ENCODE results near the gene PDZD7. TPM values are rescaled to one million over a fixed set of nuclear protein-coding genes. Genes with fewer than 3 reads are reported as not detected.

The PDZD7 gene
- total and polyA plus RNA-seq, 9 of the 15 experiments (the other 6 are each of a cell fraction or from before 2014, with no cell fraction given): 0.04 to 0.24 (median 0.08) TPM; not detected in 3

- Histone ChIP-seq H3K9me1 (ENCODE audit: control insufficient read depth, insufficient read depth, low read length) (no peaks in the 10 kb centered on the region), H3K4me3 (no peak overlapping the region), H3K9ac (ENCODE audit: insufficient read depth in 1 of 2, low read depth in 2 of 2, low read length in 2 of 2) (peak overlapping the region; percentile 46 to 87), H3K79me2 (ENCODE audit: control insufficient read depth, insufficient read depth, low read length) (peaks cover under 1% of the 10 kb centered on the region; the same call in 2 of the 3 replicates), H3K4me2 (ENCODE audit: insufficient read depth, low read length) (peak overlapping the region; percentile 70), H4K20me1 (replicated peaks; ENCODE audit: control insufficient read depth, insufficient read depth, low read length) (no peaks in the 10 kb centered on the region), H3K4me1 (replicated peaks in 1 of 2; ENCODE audit: control insufficient read depth in 2 of 2, insufficient read depth in 2 of 2, low read length in 2 of 2) (peaks cover 8 to 25% of the 10 kb centered on the region in 2 experiments; a peak in 4 of 5 replicates), H3K27ac (ENCODE audit: extremely low read depth, low read depth, low read length) (no peak overlapping the region), H3K36me3 (ENCODE audit: control insufficient read depth, insufficient read depth, low read length) (peaks cover 7% of the 10 kb centered on the region; the same call in 2 of the 3 replicates), H3K27me3 (ENCODE audit: control insufficient read depth in 2 of 2, insufficient read depth in 2 of 2, low read length in 2 of 2) (no peaks in the 10 kb centered on the region), H2AFZ (ENCODE audit: low read depth, low read length) (peak overlapping the region; percentile 79), H3K9me3 (replicated peaks; ENCODE audit: control insufficient read depth, insufficient read depth, low read depth, low read length) (no peaks in the 10 kb centered on the region)
- in situ Hi-C loops (cut with MboI): no loop called here
- ATAC-seq (peak; percentile 97), DNase-seq (ENCODE audit: extremely low read depth in 1 of 4, low spot score in 3 of 4) (peak; percentile 75 to 82 (median 78)), FAIRE-seq (no peak)
- WGBS (ENCODE audit: insufficient coverage, low coverage, missing lambda C conversion rate): 56% methylated on average over 7 of the region's 42 CpGs
- ChIA-PET POLR2A (interaction anchor here (0.8 to 1.1 kb wide), 3 partner anchors 9 to 14 kb away, joined by 3 read pairs; no protein-coding TSS in a partner anchor), CTCF (ENCODE audit: low intra/inter-chr PET ratio) (interaction anchor here (0.7 to 1.9 kb wide), 5 partner anchors 9 to 93 kb away, joined by 3 to 20 read pairs (median 4); no protein-coding TSS in a partner anchor)
- BruUV-seq (replicated peaks): no TSS peak
- intact Hi-C loops (cut with micrococcal nuclease): no loop called here
- peak in 1 of 2 experiments; percentile 32; a peak in 1 of 4 replicates for TF ChIP-seq NRF1 (conservative IDR thresholded peaks at IDR 0.05 in 1 of 2, IDR thresholded peaks at IDR 0.05 in 1 of 2)
- TF ChIP-seq TFAP4 (CRISPR knock-in tag; IDR thresholded peaks at IDR 0.05; ENCODE audit: borderline replicate concordance): peak; percentile 65; the same call in 1 of the 2 replicates
- TF ChIP-seq YY1 (IDR thresholded peaks at IDR 0.05; ENCODE audit: borderline replicate concordance in 1 of 3, control insufficient read depth in 1 of 3, extremely low read depth in 1 of 3, insufficient read depth in 3 of 3, insufficient read length in 1 of 3, insufficient replicate concordance in 2 of 3, low read depth in 1 of 3, low read length in 2 of 3): peak in 1 of 3 experiments; percentile 19
- peak; percentile 75; the same call in 1 of the 2 replicates for TF ChIP-seq ZNF121 (CRISPR knock-in tag; conservative IDR thresholded peaks at IDR 0.05)
- peak; percentile 39 for TF ChIP-seq CXXC5 (CRISPR knock-in tag; IDR thresholded peaks at IDR 0.05)
- peak in 1 of 2 experiments; percentile 89 for TF ChIP-seq E2F6 (IDR thresholded peaks at IDR 0.05; ENCODE audit: borderline replicate concordance in 1 of 2, extremely low read depth in 1 of 2, insufficient read depth in 1 of 2, insufficient read length in 1 of 2, low read depth in 1 of 2, low read length in 1 of 2, poor library complexity in 1 of 2, severe bottlenecking in 1 of 2)
- TF ChIP-seq MAZ (CRISPR knock-in tag; conservative IDR thresholded peaks at IDR 0.05 in 1 of 2, IDR thresholded peaks at IDR 0.05 in 1 of 2): peak in 1 of 2 experiments; percentile 53; a peak in 2 of 4 replicates
- 0 out of 2 replicates have a peak, but pooled peaks have one; percentile 27 for TF ChIP-seq VEZF1 (CRISPR knock-in tag; IDR thresholded peaks at IDR 0.05)
- TF ChIP-seq ILF3 (IDR thresholded peaks at IDR 0.05; ENCODE audit: borderline replicate concordance): no peak
- TF ChIP-seq KLF16 (IDR thresholded peaks at IDR 0.05): peak; percentile 30; the same call in 1 of the 2 replicates
- TF ChIP-seq CTCFL (IDR thresholded peaks at IDR 0.05; ENCODE audit: borderline replicate concordance, insufficient read depth, low read depth, low read length, poor library complexity, severe bottlenecking): peak; percentile 86
Observed at GRCh38 chr10:101050208-101051069, 19.5 kb upstream of the PDZD7 start.
